ENCODE results near the gene AFAP1L1. TPM values are rescaled to one million over a fixed set of nuclear protein-coding genes. Genes with fewer than 3 reads are reported as not detected.

Gene AFAP1L1
- total and polyA plus RNA-seq, 2 of the 13 experiments (the other 11 are each of a cell fraction or from before 2014, with no cell fraction given) = 0.38 to 1.0 TPM

GRCh38 chr5:149381261-149381985 lies 109.8 kb downstream of the AFAP1L1 start (continued):
- TF ChIP-seq SKIL (CRISPR knock-in tag; IDR thresholded peaks at IDR 0.05; ENCODE audit: borderline replicate concordance) (no peak), SRF (IDR thresholded peaks at IDR 0.05; ENCODE audit: low read depth, low read length) (no peak), TCF7L2 (IDR thresholded peaks at IDR 0.05; ENCODE audit: low read depth, low read length) (no peak), DMAP1 (CRISPR knock-in tag; IDR thresholded peaks at IDR 0.05) (no peak), CENPT (CRISPR knock-in tag; IDR thresholded peaks at IDR 0.05; ENCODE audit: low read depth) (0 out of 2 replicates have a peak, but pooled peaks have one; percentile 6), POLR2G (IDR thresholded peaks at IDR 0.05; ENCODE audit: low read depth, low read length) (no peak), GTF3A (CRISPR knock-in tag; conservative IDR thresholded peaks at IDR 0.05) (no peak), ARNTL (CRISPR knock-in tag; IDR thresholded peaks at IDR 0.05) (no peak), MIER2 (CRISPR knock-in tag; IDR thresholded peaks at IDR 0.05) (no peak), ZNF670 (CRISPR knock-in tag; IDR thresholded peaks at IDR 0.05; ENCODE audit: borderline replicate concordance) (peak; percentile 69; the same call in 1 of the 2 replicates)

- WGBS (ENCODE audit: low lambda C conversion rate) = 33% methylated on average over 11 of the region's 16 CpGs
- Histone ChIP-seq H3K36me3 (replicated peaks in 1 of 2; ENCODE audit: control insufficient read depth in 1 of 2, insufficient read depth in 2 of 2, low read length in 2 of 2) (no peaks in the 10 kb centered on the region), H2AFZ (ENCODE audit: low read length) (no peak overlapping the region), H3K27me3 (ENCODE audit: control insufficient read depth in 1 of 2, insufficient read depth in 2 of 2, low read length in 2 of 2) (peaks cover 3 to 5% of the 10 kb centered on the region in 2 experiments; a peak in 2 of 5 replicates), H3K27ac (ENCODE audit: extremely low read length, insufficient read depth, low read length) (no peak overlapping the region), H3K4me3 (replicated peaks in 1 of 3; ENCODE audit: insufficient read depth in 1 of 3, low read depth in 2 of 3, low read length in 3 of 3) (peak overlapping the region in 1 of 3 experiments; percentile 70; a peak in 3 of 6 replicates), H3K9ac (ENCODE audit: insufficient read depth, low read depth, low read length) (peak overlapping the region; percentile 74), H3K4me1 (ENCODE audit: insufficient read depth, low read length) (peaks cover 74% of the 10 kb centered on the region), H3K79me2 (ENCODE audit: insufficient read depth, low read length) (no peaks in the 10 kb centered on the region), H3K9me3 (ENCODE audit: low read length) (no peaks in the 10 kb centered on the region), H4K20me1 (ENCODE audit: insufficient read depth, low read length) (no peaks in the 10 kb centered on the region), H3K4me2 (ENCODE audit: low read depth, low read length) (peak overlapping the region; percentile 87)
- CTCF ChIA-PET (ENCODE audit: low intra/inter-chr PET ratio, low total read pairs) = interaction anchor here (1.1 to 3.4 kb wide), 5 partner anchors 41 to 183 kb away, joined by 3 to 35 read pairs (median 14); no protein-coding TSS in a partner anchor
- BruUV-seq (replicated peaks) = no TSS peak
- POLR2A ChIA-PET = interaction anchor here (1.2 kb wide), 1 partner anchor 61 kb away, joined by 3 read pairs; no protein-coding TSS in a partner anchor
- peak; percentile 52 for DNase-seq (ENCODE audit: low spot score)
- peak; percentile 52 for FAIRE-seq
- peak; percentile 84 for ATAC-seq
- intact Hi-C loops (cut with micrococcal nuclease; ENCODE audit: unreplicated experiment) = loop anchor here (1.0 kb wide), 2 partner anchors 52 to 182 kb away; no protein-coding TSS in a partner anchor
- in situ Hi-C loops (cut with HindIII; ENCODE audit: extremely low pct_ligation_motif_present, low pct_unique_long_range_greater_than_20kb) = loop anchor here (10.0 kb wide), 1 partner anchor 53 kb away; no protein-coding TSS in a partner anchor
- TF ChIP-seq ZBTB37 (CRISPR knock-in tag; IDR thresholded peaks at IDR 0.05) = no peak
- TF ChIP-seq ZNF567 (CRISPR knock-in tag; IDR thresholded peaks at IDR 0.05; ENCODE audit: borderline replicate concordance) = no peak
- TF ChIP-seq SRSF4 (IDR thresholded peaks at IDR 0.05; ENCODE audit: low read depth, low read length, poor library complexity, severe bottlenecking) = no peak
- TF ChIP-seq MTA1 (CRISPR knock-in tag; IDR thresholded peaks at IDR 0.05; ENCODE audit: borderline replicate concordance) = no peak
- no peak for TF ChIP-seq ZNF616 (CRISPR knock-in tag; IDR thresholded peaks at IDR 0.05; ENCODE audit: low read depth)
- TF ChIP-seq ZNF878 (CRISPR knock-in tag; IDR thresholded peaks at IDR 0.05) = no peak
- TF ChIP-seq CBX2 (IDR thresholded peaks at IDR 0.05; ENCODE audit: low read depth, low read length) = no peak
- no peak for TF ChIP-seq CBX2 (CRISPR knock-in tag; IDR thresholded peaks at IDR 0.05; ENCODE audit: low read depth)
- TF ChIP-seq HNRNPUL1 (IDR thresholded peaks at IDR 0.05; ENCODE audit: low read depth, low read length) = no peak
- TF ChIP-seq HMGA1 (CRISPR knock-in tag; conservative IDR thresholded peaks at IDR 0.05) = no peak
- TF ChIP-seq HDAC6 (IDR thresholded peaks at IDR 0.05; ENCODE audit: low read depth, low read length) = no peak
Observed at GRCh38 chr5:149381986-149382338, 110.3 kb downstream of the AFAP1L1 start.

Measured in HepG2 (cell line).